PC-3 (cell line): ENCODE results near the gene TF.

Experiments
- EZH2phosphoT487 ChIP-seq: fragments of 300-600 bp; sonication (generic); IDR thresholded peaks from 2 replicates; pipeline ENCODE4 v1.6.1; 2018; ENCODE audit warnings: mild to moderate bottlenecking, antibody characterized with exemption, low read length, borderline replicate concordance
- TF ChIP-seq, protein P1 (sequence below): fragments of 300-600 bp; sonication (generic); conservative IDR thresholded peaks from 2 replicates; pipeline ENCODE4 v1.5.1; 2017; ENCODE audit warnings: antibody characterized with exemption, low read depth, mild to moderate bottlenecking, low read length

DNA sequence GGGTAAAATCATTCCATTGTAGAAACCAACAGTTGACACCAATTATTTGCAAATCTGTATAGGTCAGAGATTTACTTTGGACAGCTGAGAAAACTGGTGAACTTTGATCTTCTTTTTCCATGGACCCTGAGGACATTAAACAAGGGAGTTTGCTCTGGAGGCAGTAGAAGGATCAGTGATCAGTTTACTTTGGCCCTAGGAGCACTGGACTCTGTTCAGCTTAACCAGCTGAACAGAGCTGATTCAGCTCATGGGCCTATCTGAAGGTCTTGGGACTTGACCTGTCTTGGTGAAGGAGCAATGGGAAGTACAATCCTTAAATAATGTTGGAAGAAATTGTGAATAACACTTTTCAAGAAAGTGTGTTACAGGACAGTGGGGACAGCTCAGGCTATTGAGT is 15.2 kb upstream of the TF start:
- TF ChIP-seq, protein P1, sequence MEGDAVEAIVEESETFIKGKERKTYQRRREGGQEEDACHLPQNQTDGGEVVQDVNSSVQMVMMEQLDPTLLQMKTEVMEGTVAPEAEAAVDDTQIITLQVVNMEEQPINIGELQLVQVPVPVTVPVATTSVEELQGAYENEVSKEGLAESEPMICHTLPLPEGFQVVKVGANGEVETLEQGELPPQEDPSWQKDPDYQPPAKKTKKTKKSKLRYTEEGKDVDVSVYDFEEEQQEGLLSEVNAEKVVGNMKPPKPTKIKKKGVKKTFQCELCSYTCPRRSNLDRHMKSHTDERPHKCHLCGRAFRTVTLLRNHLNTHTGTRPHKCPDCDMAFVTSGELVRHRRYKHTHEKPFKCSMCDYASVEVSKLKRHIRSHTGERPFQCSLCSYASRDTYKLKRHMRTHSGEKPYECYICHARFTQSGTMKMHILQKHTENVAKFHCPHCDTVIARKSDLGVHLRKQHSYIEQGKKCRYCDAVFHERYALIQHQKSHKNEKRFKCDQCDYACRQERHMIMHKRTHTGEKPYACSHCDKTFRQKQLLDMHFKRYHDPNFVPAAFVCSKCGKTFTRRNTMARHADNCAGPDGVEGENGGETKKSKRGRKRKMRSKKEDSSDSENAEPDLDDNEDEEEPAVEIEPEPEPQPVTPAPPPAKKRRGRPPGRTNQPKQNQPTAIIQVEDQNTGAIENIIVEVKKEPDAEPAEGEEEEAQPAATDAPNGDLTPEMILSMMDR, result no peak
- no peak for TF ChIP-seq EZH2phosphoT487
